IMR-90 (cell line): Measurements from ENCODE around the gene DENND1A.

Source experiments
- CHD1 ChIP-seq: IDR thresholded peaks from 2 replicates; pipeline ENCODE4 v1.6.1; 2012; ENCODE audit warnings: low read depth, low read length, improper control_type of control experiment
- CTCF ChIP-seq: conservative IDR thresholded peaks from 2 replicates; pipeline ENCODE4 v1.5.1; 2012; ENCODE audit warnings: mild to moderate bottlenecking, low read depth, low read length, improper control_type of control experiment
- NFE2L2 ChIP-seq: fragments of 150-350 bp; IDR thresholded peaks from 2 replicates; pipeline ENCODE4 v1.6.1; 2016; ENCODE audit warnings: low read depth, mild to moderate bottlenecking, low read length
- POLR2A ChIP-seq: IDR thresholded peaks from 2 replicates; pipeline ENCODE4 v1.6.1; 2012; ENCODE audit warnings: mild to moderate bottlenecking, low read depth, low read length
- RAD21 ChIP-seq: IDR thresholded peaks from 2 replicates; pipeline ENCODE4 v1.6.1; 2012; ENCODE audit warnings: low read length, improper control_type of control experiment
- RFX5 ChIP-seq: IDR thresholded peaks from 2 replicates; pipeline ENCODE4 v1.8.0; 2012; ENCODE audit warnings: low read depth, mild to moderate bottlenecking, low read length, moderate library complexity
- SMC3 ChIP-seq: fragments of 150-350 bp; IDR thresholded peaks from 2 replicates; pipeline ENCODE4 v1.6.1; 2016; ENCODE audit warnings: low read depth, mild to moderate bottlenecking, antibody characterized with exemption, low read length, moderate library complexity

DNA sequence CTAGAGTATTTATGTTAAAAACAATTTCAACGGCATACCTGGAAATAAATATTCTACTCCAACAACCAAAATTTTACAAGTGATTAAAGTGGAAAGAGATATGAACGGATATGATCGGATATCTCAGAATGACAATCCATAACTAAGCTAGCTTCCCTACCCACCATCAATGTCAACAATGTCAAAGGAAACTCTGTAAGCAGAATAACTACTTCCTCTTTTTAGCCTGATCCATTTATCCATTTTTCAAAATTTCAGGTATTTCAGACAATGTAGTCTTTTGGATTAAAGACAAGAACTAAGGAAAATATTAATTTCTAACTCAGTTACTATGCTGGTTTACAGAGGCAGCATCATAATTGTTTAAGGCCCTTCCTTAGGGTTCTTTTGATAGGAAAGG, 188.7 kb downstream of the DENND1A start:
- TF ChIP-seq RFX5 = no peak
- no peak for TF ChIP-seq CTCF
- TF ChIP-seq SMC3 = no peak
- no peak for TF ChIP-seq POLR2A
- no peak for TF ChIP-seq NFE2L2
- no peak for TF ChIP-seq CHD1
- no peak for TF ChIP-seq RAD21
